ENCODE data around the gene PAK5. TPM values are rescaled to one million over a fixed set of nuclear protein-coding genes. Genes with fewer than 3 reads are reported as not detected.

PAK5 gene
- total RNA-seq, 4 donors from 2014 or later = 0.07 TPM; not detected in 3

DNA sequence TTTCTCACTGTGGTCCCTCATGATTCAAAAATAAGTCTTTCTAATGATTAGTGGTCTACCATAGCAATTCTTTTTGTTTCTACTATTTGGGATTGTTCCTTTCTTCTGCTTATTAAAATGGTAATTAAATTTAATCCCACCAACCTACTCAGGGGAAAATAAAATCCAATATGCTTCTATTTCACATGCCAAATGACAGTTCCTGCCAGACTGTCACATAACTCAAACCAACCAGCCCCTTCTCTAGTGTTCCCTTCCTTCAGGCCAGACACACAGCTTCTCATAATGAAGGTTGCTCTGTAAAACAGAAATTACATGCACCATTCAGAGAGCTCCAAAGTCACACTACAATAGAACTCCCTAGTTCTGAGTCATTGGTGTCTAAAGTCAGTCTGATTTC, 23.2 kb downstream of the PAK5 start:
- no peak overlapping the region for H3K4me3 ChIP-seq
- H3K4me1 ChIP-seq = no peaks in the 10 kb centered on the region
- intact Hi-C loops (cut with DNase I; ENCODE audit: low total_unique reads) = no loop called here
- DNase-seq = no peak
- no peak for TF ChIP-seq POLR2A (IDR thresholded peaks at IDR 0.05)
- TF ChIP-seq, protein P1, sequence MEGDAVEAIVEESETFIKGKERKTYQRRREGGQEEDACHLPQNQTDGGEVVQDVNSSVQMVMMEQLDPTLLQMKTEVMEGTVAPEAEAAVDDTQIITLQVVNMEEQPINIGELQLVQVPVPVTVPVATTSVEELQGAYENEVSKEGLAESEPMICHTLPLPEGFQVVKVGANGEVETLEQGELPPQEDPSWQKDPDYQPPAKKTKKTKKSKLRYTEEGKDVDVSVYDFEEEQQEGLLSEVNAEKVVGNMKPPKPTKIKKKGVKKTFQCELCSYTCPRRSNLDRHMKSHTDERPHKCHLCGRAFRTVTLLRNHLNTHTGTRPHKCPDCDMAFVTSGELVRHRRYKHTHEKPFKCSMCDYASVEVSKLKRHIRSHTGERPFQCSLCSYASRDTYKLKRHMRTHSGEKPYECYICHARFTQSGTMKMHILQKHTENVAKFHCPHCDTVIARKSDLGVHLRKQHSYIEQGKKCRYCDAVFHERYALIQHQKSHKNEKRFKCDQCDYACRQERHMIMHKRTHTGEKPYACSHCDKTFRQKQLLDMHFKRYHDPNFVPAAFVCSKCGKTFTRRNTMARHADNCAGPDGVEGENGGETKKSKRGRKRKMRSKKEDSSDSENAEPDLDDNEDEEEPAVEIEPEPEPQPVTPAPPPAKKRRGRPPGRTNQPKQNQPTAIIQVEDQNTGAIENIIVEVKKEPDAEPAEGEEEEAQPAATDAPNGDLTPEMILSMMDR (IDR thresholded peaks at IDR 0.05) = no peak
- H3K27ac ChIP-seq = no peak overlapping the region
- H3K9me3 ChIP-seq = no peaks in the 10 kb centered on the region
- no peaks in the 10 kb centered on the region for H3K27me3 ChIP-seq
- no peaks in the 10 kb centered on the region for H3K36me3 ChIP-seq

- Histone ChIP-seq H3K27ac (no peak overlapping the region), H3K4me3 (no peak overlapping the region), H3K9me3 (no peaks in the 10 kb centered on the region), H3K36me3 (no peaks in the 10 kb centered on the region), H3K4me1 (no peaks in the 10 kb centered on the region), H3K27me3 (no peaks in the 10 kb centered on the region)
- intact Hi-C loops (cut with DNase I; ENCODE audit: low total_unique reads) = no loop called here
- TF ChIP-seq, protein P1 (IDR thresholded peaks at IDR 0.05) = no peak
- TF ChIP-seq POLR2A (IDR thresholded peaks at IDR 0.05) = no peak
- DNase-seq = no peak
Measured at GRCh38 chr20:9810738-9811137, 28.1 kb downstream of the PAK5 start.

DNA sequence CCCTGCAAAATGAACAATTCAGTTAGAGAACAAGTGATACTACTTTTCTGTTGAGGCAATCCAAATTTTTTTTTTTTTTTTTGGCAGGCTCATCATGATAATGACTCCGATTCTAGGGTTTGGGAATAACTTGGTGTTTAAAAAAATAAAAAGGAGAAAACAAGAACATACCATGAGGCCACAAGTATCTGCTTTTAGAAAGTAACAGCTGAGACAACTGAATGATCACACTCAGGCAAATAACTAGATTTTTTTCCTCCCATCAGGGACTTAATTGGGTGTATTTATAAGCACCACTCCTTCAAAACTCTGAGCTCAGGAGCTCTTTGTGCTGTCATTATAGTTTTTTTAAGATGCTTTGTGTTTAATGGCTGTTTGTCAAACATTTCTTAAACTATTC, 29.6 kb downstream of the PAK5 start:
- no peaks in the 10 kb centered on the region for H3K9me3 ChIP-seq
- H3K36me3 ChIP-seq = no peaks in the 10 kb centered on the region
- TF ChIP-seq, protein P1 (IDR thresholded peaks at IDR 0.05) = no peak
- no peak for TF ChIP-seq POLR2A (IDR thresholded peaks at IDR 0.05)
- no peaks in the 10 kb centered on the region for H3K4me1 ChIP-seq
- H3K27me3 ChIP-seq = no peaks in the 10 kb centered on the region
- DNase-seq = no peak
- no peak overlapping the region for H3K27ac ChIP-seq
- intact Hi-C loops (cut with DNase I; ENCODE audit: low total_unique reads) = no loop called here
- no peak overlapping the region for H3K4me3 ChIP-seq

- Histone ChIP-seq H3K36me3 (no peaks in the 10 kb centered on the region), H3K4me1 (no peaks in the 10 kb centered on the region), H3K27ac (no peak overlapping the region), H3K27me3 (no peaks in the 10 kb centered on the region), H3K4me3 (no peak overlapping the region), H3K9me3 (no peaks in the 10 kb centered on the region)
- intact Hi-C loops (cut with DNase I; ENCODE audit: low total_unique reads) = no loop called here
- no peak for DNase-seq
- TF ChIP-seq, protein P1 (IDR thresholded peaks at IDR 0.05) = no peak
- no peak for TF ChIP-seq POLR2A (IDR thresholded peaks at IDR 0.05)
Measured at GRCh38 chr20:9808166-9808565, 30.7 kb downstream of the PAK5 start.

- Histone ChIP-seq H3K9me3 (no peaks in the 10 kb centered on the region), H3K36me3 (no peaks in the 10 kb centered on the region), H3K4me1 (no peaks in the 10 kb centered on the region), H3K4me3 (no peak overlapping the region), H3K27ac (no peak overlapping the region), H3K27me3 (no peaks in the 10 kb centered on the region)
- intact Hi-C loops (cut with DNase I; ENCODE audit: low total_unique reads) = no loop called here
- DNase-seq = no peak
- no peak for TF ChIP-seq POLR2A (IDR thresholded peaks at IDR 0.05)
- TF ChIP-seq, protein P1 (IDR thresholded peaks at IDR 0.05) = no peak
Measured at GRCh38 chr20:9807136-9807535, 31.7 kb downstream of the PAK5 start.

All from uterus (tissue), 4 donors.